A549 (cell line): ENCODE data around the gene NCDN.

Experiments used
- CBX2 ChIP-seq: fragments of 200-600 bp; sonication (generic); IDR thresholded peaks from 2 replicates; pipeline ENCODE4 v1.6.1; 2016; ENCODE audit warnings: low read depth, mild to moderate bottlenecking, borderline replicate concordance
- CBX8 ChIP-seq: fragments of 200-600 bp; sonication (generic); IDR thresholded peaks from 2 replicates; pipeline ENCODE4 v1.6.1; 2016
- CHD2 ChIP-seq: fragments of 150-350 bp; IDR thresholded peaks from 2 replicates; pipeline ENCODE4 v1.6.1; 2014; ENCODE audit warnings: low read length; ENCODE audit not compliant: partially characterized antibody
- CHD4 ChIP-seq: fragments of 200-600 bp; sonication (generic); IDR thresholded peaks from 2 replicates; pipeline ENCODE4 v1.6.1; 2016; ENCODE audit warnings: antibody characterized with exemption, mild to moderate bottlenecking, borderline replicate concordance
- CTCF ChIP-seq: fragments of >200 bp; sonication (Bioruptor Twin); formaldehyde crosslinking; IDR thresholded peaks from 3 replicates; pipeline ENCODE4 v1.5.1; 2016
- HDAC2 ChIP-seq: fragments of 200-600 bp; sonication (generic); IDR thresholded peaks from 2 replicates; pipeline ENCODE4 v1.6.1; 2016
- MAX ChIP-seq: IDR thresholded peaks from 2 replicates; pipeline ENCODE4 v1.6.1; 2012
- POLR2A ChIP-seq: IDR thresholded peaks from 2 replicates; pipeline ENCODE4 v1.6.1; 2012; ENCODE audit warnings: mild to moderate bottlenecking, low read length
- RAD21 ChIP-seq, 2 experiments: fragments of >200 bp in 1 of 2; sonication (Bioruptor Twin) in 1 of 2; formaldehyde crosslinking in 1 of 2; IDR thresholded peaks in 1 of 2; conservative IDR thresholded peaks in 1 of 2; 2 replicates in 1 of 2; 3 replicates in 1 of 2; pipeline ENCODE4 v1.6.1; 2012 to 2018; ENCODE audit warnings: inconsistent platforms in 1 of 2
- REST ChIP-seq: fragments of 200-600 bp; sonication (generic); IDR thresholded peaks from 2 replicates; pipeline ENCODE4 v1.6.1; 2016; ENCODE audit warnings: antibody characterized with exemption, mild to moderate bottlenecking, moderate library complexity

- no peak for TF ChIP-seq CTCF
- TF ChIP-seq REST = no peak
- TF ChIP-seq POLR2A = no peak
- no peak for TF ChIP-seq RAD21 (conservative IDR thresholded peaks at IDR 0.05 in 1 of 2, IDR thresholded peaks at IDR 0.05 in 1 of 2)
- TF ChIP-seq CHD4 = no peak
- TF ChIP-seq CHD2 = no peak
- no peak for TF ChIP-seq HDAC2
- no peak for TF ChIP-seq MAX
- TF ChIP-seq CBX2 = no peak
- TF ChIP-seq CBX8 = no peak
Observed at GRCh38 chr1:35507947-35508346, 49.7 kb upstream of the NCDN start.
